ENCODE data around the gene ST8SIA2. TPM values are rescaled to one million over a fixed set of nuclear protein-coding genes. Genes with fewer than 3 reads are reported as not detected.

ST8SIA2 gene
- total RNA-seq, 1 donor from 2014 or later, result 0.20 TPM

GRCh38 chr15:92485441-92485840, 91.8 kb downstream of the ST8SIA2 start:
- DNase-seq (ENCODE audit: low read depth in 2 of 2), result no peak

- no peak for DNase-seq (ENCODE audit: low read depth in 2 of 2)
Measured at GRCh38 chr15:92492551-92493115, 99.0 kb downstream of the ST8SIA2 start.

- DNase-seq (ENCODE audit: low read depth in 2 of 2), result no peak
Measured at GRCh38 chr15:92494806-92495336, 101.2 kb downstream of the ST8SIA2 start.

- no peak for DNase-seq (ENCODE audit: low read depth in 2 of 2)
Measured at GRCh38 chr15:92495446-92495845, 101.8 kb downstream of the ST8SIA2 start.

- DNase-seq (ENCODE audit: low read depth in 2 of 2), result no peak
Measured at GRCh38 chr15:92499731-92500530, 106.2 kb downstream of the ST8SIA2 start.

- no peak for DNase-seq (ENCODE audit: low read depth in 2 of 2)
Measured at GRCh38 chr15:92502336-92502735, 108.7 kb downstream of the ST8SIA2 start.

GRCh38 chr15:92502930-92503857, 109.5 kb downstream of the ST8SIA2 start:
- no peak for DNase-seq (ENCODE audit: low read depth in 2 of 2)

- no peak for DNase-seq (ENCODE audit: low read depth in 2 of 2)
Measured at GRCh38 chr15:92503889-92504288, 110.2 kb downstream of the ST8SIA2 start.

- no peak for DNase-seq (ENCODE audit: low read depth in 2 of 2)
Measured at GRCh38 chr15:92505611-92506010, 111.9 kb downstream of the ST8SIA2 start.

GRCh38 chr15:92506506-92506905, 112.8 kb downstream of the ST8SIA2 start:
- DNase-seq (ENCODE audit: low read depth in 2 of 2), result no peak

- no peak for DNase-seq (ENCODE audit: low read depth in 2 of 2)
Measured at GRCh38 chr15:92510163-92510882, 116.6 kb downstream of the ST8SIA2 start.

All from lung microvascular endothelial cell (primary cell).